Lower lobe of right lung (tissue), 2 donors: ENCODE results near the gene WNK1. TPM values are rescaled to one million over a fixed set of nuclear protein-coding genes. Genes with fewer than 3 reads are reported as not detected.

ENCODE experiments used
- ATAC-seq, 2 donors: fragments of 200-7000 bp; cut with Tn5 transposase; one replicate each; pipeline ENCODE4 v1.9.1; 2020 to 2022; ENCODE audit warnings: mild to moderate bottlenecking in 2 of 2, moderate library complexity in 2 of 2
- DNase-seq: peaks from one replicate; pipeline ENCODE4 v3.0.0-alpha.2; 2020
- H3K27ac ChIP-seq: fragments of 200-600 bp; one replicate; pipeline ENCODE4 v1.8.0; 2022
- H3K27me3 ChIP-seq: fragments of 200-600 bp; one replicate; pipeline ENCODE4 v1.8.0; 2022; ENCODE audit warnings: low read depth
- H3K36me3 ChIP-seq: fragments of 200-600 bp; one replicate; pipeline ENCODE4 v1.8.0; 2022; ENCODE audit warnings: mild to moderate bottlenecking
- H3K4me1 ChIP-seq: fragments of 200-600 bp; one replicate; pipeline ENCODE4 v1.8.0; 2022
- H3K4me3 ChIP-seq: fragments of 200-600 bp; one replicate; pipeline ENCODE4 v1.8.0; 2022; ENCODE audit warnings: mild to moderate bottlenecking
- H3K9me3 ChIP-seq: fragments of 200-600 bp; one replicate; pipeline ENCODE4 v1.8.0; 2022
- CTCF ChIP-seq: fragments of 200-600 bp; IDR thresholded peaks from one replicate; pipeline ENCODE4 v1.8.0; 2022; ENCODE audit warnings: antibody characterized with exemption, mild to moderate bottlenecking
- intact Hi-C: fragments of 100-400 bp; cut with DNase I; formaldehyde crosslinking; loops from one replicate; pipeline ENCODE4 v1.11.0; 2022
- total RNA-seq: library from RNA; stranded (reverse); fragmentation: NEBNext Ultra II Directional; extraction: Animal tissue kit (Norgen Biotek cat#: 25700); gene quantifications from one replicate; pipeline ENCODE4 v1.2.1, GENCODE V29; 2021
- donor health status: DM: no; HTN: yes; CAD: no; lungs with severe emphysema.

WNK1 gene
- total RNA-seq, 1 donor from 2014 or later = 206 TPM

- ATAC-seq = no peak
- intact Hi-C loops = no loop called here
- Histone ChIP-seq H3K27me3 (no peaks in the 10 kb centered on the region), H3K4me3 (no peak overlapping the region), H3K9me3 (no peaks in the 10 kb centered on the region), H3K36me3 (no peaks in the 10 kb centered on the region), H3K4me1 (peaks cover under 1% of the 10 kb centered on the region), H3K27ac (no peak overlapping the region)
- no peak for DNase-seq
- no peak for TF ChIP-seq CTCF
Observed at GRCh38 chr12:953776-954175, 201.4 kb downstream of the WNK1 start.

- no peaks in the 10 kb centered on the region for H3K4me1 ChIP-seq
- H3K27me3 ChIP-seq = no peaks in the 10 kb centered on the region
- no peak overlapping the region for H3K27ac ChIP-seq
- no peak for TF ChIP-seq CTCF
- no peaks in the 10 kb centered on the region for H3K36me3 ChIP-seq
- H3K9me3 ChIP-seq = no peaks in the 10 kb centered on the region
- no peak for ATAC-seq
- intact Hi-C loops = no loop called here
- no peak overlapping the region for H3K4me3 ChIP-seq
- DNase-seq = no peak
Observed at GRCh38 chr12:954741-955140, 202.4 kb downstream of the WNK1 start.

GRCh38 chr12:955939-956338, 203.6 kb downstream of the WNK1 start:
- Histone ChIP-seq H3K4me3 (no peak overlapping the region), H3K27ac (no peak overlapping the region), H3K36me3 (no peaks in the 10 kb centered on the region), H3K4me1 (no peaks in the 10 kb centered on the region), H3K9me3 (no peaks in the 10 kb centered on the region), H3K27me3 (no peaks in the 10 kb centered on the region)
- TF ChIP-seq CTCF = no peak
- intact Hi-C loops = no loop called here
- DNase-seq (no peak), ATAC-seq (no peak)

GRCh38 chr12:958588-959123, 206.3 kb downstream of the WNK1 start:
- ATAC-seq = no peak

More at GRCh38 chr12:958588-959123, 206.3 kb downstream of the WNK1 start:
- Histone ChIP-seq H3K4me1 (no peaks in the 10 kb centered on the region), H3K9me3 (no peaks in the 10 kb centered on the region), H3K36me3 (no peaks in the 10 kb centered on the region), H3K4me3 (no peak overlapping the region), H3K27ac (no peak overlapping the region), H3K27me3 (no peaks in the 10 kb centered on the region)
- no peak for DNase-seq
- no peak for TF ChIP-seq CTCF
- intact Hi-C loops = no loop called here

Other genes starting within 250 kb of the WNK1 start
- gene NINJ2, start 89.1 kb upstream of the WNK1 start, total RNA-seq = 18.1 TPM
- gene RAD52, start 197.1 kb downstream of the WNK1 start, total RNA-seq = 12.2 TPM
- 66.3 TPM for gene ERC1, start 238.6 kb downstream of the WNK1 start, total RNA-seq